Measurements from ENCODE around the gene CHPT1.
"Not testable (repeated sequence)": the region's sequence is repeated elsewhere in the genome, so short reads cannot be mapped to it uniquely, and the experiment has no call there.

Gene CHPT1

DNA sequence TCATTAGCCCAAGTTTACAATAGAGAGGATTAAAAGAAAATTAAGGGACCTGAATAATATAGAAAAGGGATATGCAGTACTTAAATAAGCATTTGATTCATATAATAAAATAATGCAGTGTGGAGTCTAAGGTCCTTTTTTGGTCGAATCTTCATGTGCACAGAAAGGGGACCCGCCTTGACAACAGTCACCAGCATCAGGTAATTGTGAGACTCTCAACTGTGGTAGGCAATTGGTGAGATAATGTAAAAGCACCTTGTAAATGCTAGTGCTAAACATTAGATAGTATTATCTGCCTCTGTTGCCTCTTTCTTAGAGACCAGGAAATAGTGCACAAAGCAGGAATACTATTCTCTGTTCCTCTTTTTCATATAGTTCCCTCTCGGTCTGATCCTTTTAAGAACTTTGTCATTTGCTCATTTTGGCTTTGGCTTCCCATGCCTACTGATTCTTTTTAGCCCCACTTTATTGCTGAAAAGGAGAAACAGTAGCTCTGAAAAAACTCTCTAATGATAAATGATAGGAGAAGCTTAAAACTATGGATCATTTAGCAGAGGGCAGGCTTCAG lies 17.5 kb downstream of the CHPT1 start:
- peak; percentile 75 for FAIRE-seq
- DNase-seq (ENCODE audit: insufficient read length, low spot score), result no peak

DNA sequence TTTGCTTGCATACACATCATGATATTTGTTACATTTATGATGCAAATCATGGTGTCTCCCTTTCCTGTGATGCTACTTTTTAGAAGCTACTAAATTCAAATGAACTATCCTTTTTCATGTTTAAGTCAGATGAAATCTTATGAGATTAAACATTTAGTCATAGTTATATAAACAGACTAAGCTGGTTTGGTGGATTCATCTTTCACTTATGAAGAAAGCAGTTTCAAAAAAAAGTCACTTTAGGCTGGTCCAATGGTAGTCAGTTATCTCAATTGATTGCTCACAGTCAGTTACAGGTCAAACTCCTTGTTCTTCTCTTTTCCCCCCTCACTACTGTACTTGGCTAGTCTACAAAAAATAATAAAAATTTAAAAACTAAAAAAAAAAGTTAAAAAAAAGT lies 22.1 kb downstream of the CHPT1 start:
- DNase-seq (ENCODE audit: insufficient read length, low spot score) (no peak), FAIRE-seq (peak; percentile 8)

DNA sequence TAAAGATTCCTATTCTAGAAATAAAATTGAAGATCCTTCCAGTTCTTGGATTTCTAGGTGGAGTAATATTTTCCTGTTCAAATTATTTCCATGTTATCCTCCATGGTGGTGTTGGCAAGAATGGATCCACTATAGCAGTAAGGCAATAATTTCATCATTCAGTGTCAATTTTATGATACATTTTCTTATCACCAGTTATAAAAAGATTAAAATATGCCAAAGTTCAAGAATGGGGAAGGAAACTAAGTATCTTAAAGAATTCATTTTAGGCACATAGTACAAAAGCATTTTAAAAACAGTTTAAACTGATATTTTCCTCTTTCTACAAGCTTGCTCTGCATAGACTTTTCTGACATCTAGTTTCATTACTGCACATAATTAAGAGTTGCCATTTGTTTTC lies 22.7 kb downstream of the CHPT1 start:
- FAIRE-seq (peak; percentile 42), DNase-seq (ENCODE audit: insufficient read length, low spot score) (no peak)

DNA sequence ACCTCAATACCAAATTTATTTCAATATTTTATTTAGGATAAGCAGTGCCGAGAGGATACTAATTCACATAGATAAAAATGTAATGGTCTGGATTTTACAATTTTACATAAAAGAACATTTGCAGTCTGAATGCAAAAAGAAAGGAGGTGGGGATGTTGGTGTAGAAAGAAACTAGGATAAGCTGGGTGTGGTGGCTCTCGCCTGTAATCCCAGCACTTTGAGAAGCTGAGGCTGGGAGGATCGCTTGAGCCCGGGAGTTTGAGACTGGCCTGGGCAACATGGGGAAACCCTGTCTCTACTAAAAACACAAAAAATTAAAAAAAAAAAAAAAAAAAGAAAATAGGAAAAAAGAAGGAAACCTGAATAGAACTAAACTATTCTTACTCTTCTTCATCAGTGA lies 25.0 kb downstream of the CHPT1 start:
- DNase-seq (ENCODE audit: insufficient read length, low spot score) (no peak), FAIRE-seq (no peak)

DNA sequence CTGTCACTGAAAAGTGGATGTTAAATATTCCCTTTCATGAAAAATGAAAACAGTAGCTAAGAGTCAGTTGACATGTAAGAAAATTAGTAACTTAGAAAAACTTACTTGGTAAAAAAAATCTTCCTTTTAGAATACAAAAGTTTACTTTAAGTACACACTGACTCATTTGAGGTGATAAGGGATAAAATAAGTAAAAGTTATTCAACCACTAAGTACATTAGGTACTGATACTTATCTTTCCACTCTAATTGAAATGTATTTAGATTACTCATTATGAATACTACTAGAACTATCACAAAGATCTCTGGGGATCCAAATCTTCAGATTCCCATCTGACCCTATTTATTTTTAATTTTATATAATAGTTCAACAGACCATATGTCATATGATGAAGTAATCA lies 29.7 kb downstream of the CHPT1 start:
- FAIRE-seq (no peak), DNase-seq (ENCODE audit: insufficient read length, low spot score) (no peak)

DNA sequence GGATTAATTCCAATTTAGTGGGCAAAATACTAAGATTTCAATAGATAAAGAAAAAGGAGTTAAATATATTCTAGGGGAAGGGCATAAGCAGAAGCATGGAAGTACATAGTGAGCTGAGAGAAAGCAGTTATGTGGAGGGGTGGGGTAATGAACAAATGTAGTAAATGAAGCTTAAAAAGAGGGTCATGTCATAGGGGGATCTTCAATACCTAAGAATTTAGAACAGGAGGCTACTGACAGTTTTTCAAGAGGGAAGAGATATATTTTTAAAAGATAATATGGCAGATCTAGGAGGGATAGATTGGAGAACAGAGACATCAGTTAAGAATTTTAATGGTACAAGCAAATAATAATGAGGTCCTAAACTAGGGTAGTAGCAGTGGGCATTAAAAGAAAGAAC lies 32.4 kb downstream of the CHPT1 start:
- no peak for FAIRE-seq
- DNase-seq (ENCODE audit: insufficient read length, low spot score), result no peak

DNA sequence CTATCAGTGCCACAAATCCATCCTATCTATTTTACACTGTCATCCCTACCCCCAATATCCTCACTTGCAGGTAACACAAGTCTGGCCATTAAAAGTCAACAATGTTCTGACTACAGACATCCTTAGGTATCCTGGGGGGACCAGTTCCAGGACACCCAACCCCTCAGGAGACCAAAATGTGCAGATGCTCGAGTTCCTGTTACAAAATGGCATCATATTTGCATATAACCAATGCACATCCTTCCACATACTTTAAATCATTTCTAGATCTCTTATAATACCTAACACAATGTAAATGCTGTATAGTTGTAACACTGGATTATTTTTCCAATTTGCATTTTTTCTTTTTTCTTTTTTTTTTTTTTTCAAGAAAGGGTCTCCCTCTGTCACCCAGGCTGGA lies 34.9 kb downstream of the CHPT1 start:
- DNase-seq (ENCODE audit: insufficient read length, low spot score), result no peak
- peak; percentile 14 for FAIRE-seq

DNA sequence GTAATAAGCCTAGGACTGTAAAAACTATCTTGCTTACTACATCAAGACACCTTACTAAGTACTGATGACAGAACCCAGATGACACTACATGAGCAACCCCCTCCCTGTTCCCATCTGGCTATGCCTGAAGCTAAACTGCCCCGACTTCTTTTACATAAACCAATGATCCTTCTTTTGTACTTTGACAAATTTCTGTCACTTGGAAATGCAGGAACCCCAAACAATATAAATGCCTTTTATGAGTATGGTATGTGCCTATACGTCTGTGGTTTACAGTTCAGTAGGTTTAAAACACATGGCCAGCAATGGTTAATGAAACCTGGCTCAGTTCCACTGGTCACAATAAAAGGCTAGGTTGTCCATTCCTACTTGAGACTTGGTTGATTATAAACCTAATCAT lies 35.7 kb downstream of the CHPT1 start:
- DNase-seq (ENCODE audit: insufficient read length, low spot score), result no peak
- FAIRE-seq, result peak; percentile 4

DNA sequence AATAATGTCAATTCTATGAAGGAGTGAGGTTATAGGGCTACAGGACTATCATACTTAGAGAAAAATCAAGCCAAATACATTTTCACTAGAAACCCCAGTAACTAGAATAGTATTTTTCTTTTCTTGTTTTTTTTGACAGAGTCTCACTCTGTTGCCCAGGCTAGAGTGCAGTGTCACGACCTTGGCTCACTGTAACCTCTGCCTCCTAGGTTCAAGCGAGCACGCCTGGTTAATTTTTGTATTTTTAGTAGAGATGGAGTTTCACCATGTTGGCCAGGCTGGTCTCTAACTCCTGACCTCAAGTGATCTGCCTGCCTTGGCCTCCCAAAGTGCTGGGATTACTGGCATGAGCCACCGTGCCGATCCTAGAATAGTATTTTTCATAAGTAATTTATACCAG lies 37.0 kb downstream of the CHPT1 start:
- FAIRE-seq; DNase-seq (ENCODE audit: insufficient read length, low spot score): not testable (repeated sequence)

DNA sequence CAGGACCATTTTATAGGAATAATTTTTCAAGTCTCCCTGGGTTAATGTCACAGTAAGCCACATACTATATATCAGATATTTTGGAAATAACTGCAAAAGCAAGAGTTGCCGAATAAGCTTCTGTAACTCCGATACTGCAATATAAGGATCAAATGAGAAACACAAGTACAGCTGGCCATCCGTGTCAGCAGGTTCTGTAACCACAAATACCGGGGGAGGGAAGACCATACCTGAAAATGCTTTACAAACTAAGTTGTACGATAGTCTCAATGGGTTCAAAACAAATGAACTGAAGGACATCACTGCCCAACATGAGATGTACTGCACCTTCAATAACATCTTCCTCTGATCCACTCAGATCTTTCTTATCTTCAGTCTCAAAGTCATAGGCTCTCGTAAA lies 40.0 kb downstream of the CHPT1 start:
- FAIRE-seq, result no peak
- no peak for DNase-seq (ENCODE audit: insufficient read length, low spot score)

DNA sequence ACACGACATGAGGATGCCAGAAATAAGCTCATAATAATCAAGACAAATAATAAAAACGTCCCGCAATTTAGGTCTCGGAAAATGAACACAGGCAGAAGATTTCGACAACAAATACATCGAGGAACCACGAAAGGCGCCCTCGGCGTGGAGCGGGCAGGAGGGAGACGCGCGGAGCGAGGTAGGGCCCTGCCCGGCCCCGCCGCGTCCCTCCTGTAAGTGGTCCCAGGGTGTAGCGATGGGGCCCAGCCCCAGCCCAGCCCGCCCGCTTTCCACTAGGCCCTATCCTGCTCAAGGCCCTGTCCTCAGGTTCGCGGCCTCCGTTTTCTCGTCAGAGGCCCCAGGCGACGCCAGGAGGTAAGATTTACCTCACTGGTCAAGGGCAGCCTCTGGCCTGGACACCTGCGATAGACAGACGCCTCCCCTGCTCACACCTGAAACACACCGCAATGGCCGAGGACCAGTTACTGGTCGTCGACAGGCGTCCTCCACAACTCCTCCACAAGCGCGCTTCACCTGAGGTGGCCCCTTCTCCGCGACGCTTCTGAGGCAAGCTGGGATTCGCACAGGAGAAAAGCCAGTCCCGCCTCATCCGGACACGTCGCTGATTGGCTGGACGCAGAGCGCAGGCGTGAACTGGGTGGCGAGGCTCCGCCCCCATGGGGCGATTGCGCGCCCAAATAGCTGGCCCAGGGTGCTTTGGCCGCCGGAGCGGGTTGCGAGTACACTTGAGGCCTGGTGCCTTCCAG lies 41.7 kb downstream of the CHPT1 start, which contains the start of gene SYCP3:
Gene SYCP3, minus strand, starts transcription at position 543 of the 746 bp plus-strand sequence. CDS start 1,527 bp downstream, outside the sequence.
- FAIRE-seq, result no peak
- no peak for DNase-seq (ENCODE audit: insufficient read length, low spot score)

DNA sequence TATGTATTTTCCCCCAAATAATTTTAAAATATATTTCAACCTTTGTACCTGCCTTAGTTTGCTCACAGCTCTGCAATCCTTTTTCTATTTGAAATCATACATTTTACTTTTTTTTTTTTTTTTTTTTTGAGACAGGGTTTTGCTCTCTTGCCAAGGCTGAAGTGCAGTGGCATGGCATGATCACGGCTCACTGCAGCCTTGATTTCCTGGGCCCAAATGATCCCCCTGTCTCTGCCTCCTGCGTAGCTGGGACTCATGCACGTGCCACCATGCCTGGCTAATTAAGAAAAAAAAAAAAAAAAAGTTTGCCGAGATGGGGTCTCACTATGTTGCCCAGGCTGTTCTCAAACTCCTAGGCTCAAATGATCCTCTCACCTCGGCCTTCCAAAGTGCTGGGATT lies 43.1 kb downstream of the CHPT1 start:
- DNase-seq (ENCODE audit: insufficient read length, low spot score) (no peak), FAIRE-seq (no peak)

DNA sequence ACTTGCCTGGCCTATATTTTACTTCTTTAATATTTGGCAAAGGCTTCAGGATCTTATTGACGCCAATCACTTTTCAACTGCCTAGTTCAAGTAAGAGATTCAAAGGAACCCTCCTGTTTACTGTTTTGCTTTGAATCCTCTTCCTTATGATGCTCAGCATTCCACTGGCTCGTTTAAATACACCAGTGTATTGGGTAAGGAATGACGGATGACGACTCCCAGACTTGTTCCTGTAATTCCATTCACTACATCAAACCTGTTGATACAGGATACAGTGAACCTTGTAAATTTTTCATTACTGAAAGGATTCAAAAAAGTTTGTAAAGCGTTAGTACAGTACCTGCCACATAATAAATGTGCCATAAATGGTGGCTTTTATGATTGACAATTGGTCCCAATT lies 43.5 kb downstream of the CHPT1 start:
- DNase-seq (ENCODE audit: insufficient read length, low spot score) (no peak), FAIRE-seq (no peak)

DNA sequence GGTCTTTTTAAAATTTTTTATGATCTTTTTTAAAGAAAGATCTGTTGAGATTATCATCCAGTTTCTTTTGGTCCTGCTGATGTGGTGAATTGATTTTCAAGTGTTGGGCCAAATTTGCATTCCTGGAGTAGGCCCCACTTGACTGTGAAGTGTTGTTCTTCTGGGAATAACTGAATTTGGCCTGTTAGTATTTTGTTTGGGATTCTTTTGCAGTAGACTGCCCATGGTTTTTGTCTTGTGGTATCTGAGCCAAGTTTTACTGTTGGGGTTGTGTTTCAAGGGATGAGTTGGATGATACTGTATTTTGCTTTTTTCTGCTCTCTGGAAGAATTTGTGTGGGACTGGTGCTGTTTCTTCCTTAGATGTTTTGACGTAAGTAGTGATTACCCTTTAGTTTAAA lies 45.8 kb downstream of the CHPT1 start:
- peak; percentile 8 for FAIRE-seq
- DNase-seq (ENCODE audit: insufficient read length, low spot score), result no peak

DNA sequence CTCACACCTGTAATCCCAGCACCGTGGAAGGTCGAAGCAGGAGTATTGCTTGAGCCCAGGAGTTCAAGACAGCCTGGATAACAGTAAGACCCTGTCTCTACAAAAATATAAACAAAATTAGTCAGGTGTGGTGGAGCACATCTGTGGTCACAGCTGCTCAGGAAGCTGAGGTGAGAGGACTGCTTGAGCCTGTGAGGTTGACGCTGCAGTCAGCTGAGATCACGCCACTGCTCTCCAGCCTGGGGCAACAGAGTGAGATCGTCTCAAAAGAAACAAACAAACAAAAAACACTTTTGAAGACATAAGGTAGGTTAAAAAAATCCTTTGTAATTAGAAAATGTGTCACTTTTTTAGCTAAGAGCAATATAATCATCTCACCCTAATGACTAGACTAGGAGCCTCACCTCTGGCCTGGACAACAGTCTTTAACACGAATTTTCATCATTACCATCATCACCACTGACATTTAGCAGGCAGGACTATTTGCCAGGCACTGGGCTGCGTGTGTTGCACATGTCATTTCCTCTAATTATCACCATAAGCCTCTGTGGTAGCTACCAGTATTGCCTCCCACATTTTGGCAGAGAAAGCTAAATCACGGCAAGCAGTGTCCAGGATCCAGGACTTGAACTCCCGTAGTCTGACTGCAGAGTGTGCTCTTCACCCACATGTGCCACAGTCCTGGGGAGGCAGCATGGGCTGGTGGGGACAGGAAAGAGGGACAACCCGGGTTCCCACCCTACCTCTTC lies 46.5 kb downstream of the CHPT1 start:
- FAIRE-seq, result peak; percentile 94
- peak; percentile 7 for DNase-seq (ENCODE audit: insufficient read length, low spot score)

DNA sequence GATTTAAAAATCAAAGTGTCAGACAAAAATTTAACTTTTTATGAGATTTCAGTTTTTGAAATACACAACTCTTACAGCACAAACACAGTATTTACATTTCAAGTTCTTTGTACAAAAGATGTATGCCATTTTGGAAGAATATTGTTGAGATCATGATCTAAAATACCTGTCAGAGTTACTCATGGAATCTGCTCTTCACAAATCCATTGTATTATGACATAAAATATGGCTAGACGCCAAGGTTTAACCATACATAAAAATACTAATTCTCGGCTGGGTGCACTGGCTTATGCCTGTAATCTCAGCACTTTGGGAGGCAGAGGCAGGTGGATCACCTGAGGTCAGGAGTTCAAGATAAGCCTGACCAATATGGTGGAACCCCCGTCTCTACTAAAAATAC lies 48.0 kb downstream of the CHPT1 start:
- FAIRE-seq, result no peak

DNA sequence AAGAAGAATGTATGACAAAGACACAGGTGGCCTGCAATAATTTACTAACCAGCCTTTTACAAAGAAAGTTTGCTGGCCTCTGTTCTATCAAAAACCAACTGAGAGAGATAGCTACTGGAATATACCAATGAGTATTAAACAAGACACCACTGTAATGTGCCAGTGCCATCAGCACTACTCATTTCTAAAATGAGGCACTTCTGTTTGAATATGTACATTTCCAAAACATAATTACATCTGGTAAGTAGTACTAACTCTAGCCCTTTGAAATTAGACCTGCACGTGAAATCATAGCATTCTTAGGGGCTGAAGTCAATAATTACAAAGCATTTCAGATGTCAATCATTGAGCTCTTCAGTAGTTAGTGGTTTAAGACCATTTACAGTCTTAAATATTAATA lies 48.8 kb downstream of the CHPT1 start:
- DNase-seq (ENCODE audit: insufficient read length, low spot score), result no peak
- no peak for FAIRE-seq

More for the DNA sequence above, 48.0 kb downstream of the CHPT1 start:
- no peak for DNase-seq (ENCODE audit: insufficient read length, low spot score)

DNA sequence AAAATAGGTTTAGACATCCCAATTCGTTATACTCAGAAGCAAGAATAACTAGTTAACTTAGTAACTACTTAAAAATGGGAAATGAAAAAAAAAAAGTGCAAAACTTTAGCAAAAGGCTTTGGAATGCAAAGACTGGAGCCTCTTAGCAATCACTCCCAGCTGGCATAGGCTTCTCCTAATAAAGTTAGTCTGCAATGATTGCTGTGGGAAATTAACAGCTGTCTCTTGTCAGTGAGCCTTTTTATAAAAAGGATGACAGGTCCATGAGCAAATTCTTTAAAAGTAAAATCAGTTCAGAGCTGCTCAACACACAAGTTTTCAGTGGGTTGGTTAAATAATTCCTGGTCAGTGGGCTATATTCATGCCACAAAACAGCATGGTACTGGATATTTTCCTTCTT lies 49.2 kb downstream of the CHPT1 start:
- no peak for FAIRE-seq
- DNase-seq (ENCODE audit: insufficient read length, low spot score), result no peak

DNA sequence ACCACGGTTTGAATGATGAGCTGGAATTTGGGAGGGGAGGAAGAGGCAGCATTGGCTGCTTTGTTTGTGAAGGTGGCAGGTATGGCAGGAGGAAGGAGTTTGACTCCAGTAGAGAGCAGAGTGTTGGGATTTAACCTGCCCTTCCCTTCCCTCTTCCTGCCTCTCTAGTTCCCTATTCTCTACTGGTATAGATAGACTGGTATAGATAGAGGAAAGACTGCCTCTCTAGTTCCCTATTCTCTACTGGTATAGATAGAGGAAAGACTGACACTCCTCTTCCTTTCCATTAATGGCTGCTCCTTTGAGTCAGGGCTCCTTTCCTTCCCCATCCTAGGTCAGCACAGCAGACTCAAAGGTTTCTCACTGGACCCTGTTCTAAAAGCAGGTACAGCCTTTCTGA lies 50.3 kb downstream of the CHPT1 start:
- FAIRE-seq (no peak), DNase-seq (ENCODE audit: insufficient read length, low spot score) (no peak)

DNA sequence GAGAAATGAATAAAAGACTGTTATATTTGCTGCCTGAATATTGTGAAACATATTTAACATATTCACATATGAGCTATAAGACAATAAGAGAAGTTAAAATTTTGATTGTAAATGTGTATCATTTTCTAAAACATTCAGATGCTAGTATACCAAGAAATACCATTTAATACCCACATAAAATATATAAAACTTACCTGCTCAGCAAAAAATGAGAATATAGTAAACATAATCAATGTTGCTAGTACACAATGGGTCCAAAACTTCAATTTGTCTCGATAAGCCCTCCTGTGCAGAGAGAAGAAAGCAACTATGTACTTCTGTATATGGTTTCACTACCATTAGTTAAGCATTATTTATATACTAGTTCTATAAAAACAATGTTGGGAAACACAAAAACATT lies 51.5 kb downstream of the CHPT1 start:
- no peak for DNase-seq (ENCODE audit: insufficient read length, low spot score)
- no peak for FAIRE-seq

DNA sequence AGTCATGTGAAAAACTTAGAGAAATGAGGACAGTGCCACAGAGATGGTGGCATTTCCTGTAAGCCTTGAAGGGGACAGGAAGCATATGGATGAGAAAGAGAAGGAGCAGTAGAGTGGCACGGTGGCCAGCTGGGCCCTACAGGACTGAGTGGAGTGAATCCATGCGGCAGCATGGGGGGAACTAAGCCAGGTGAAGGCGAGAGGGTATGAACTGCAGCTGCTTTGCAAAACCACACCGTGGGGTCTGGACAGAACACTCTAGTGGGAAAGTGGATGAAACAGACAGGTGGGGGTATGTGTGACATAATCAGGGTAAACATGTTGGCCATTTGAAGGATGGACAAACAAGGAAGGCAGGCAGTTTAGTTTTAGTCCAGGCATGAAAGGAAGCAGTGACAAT lies 52.2 kb downstream of the CHPT1 start:
- FAIRE-seq, result no peak

DNA sequence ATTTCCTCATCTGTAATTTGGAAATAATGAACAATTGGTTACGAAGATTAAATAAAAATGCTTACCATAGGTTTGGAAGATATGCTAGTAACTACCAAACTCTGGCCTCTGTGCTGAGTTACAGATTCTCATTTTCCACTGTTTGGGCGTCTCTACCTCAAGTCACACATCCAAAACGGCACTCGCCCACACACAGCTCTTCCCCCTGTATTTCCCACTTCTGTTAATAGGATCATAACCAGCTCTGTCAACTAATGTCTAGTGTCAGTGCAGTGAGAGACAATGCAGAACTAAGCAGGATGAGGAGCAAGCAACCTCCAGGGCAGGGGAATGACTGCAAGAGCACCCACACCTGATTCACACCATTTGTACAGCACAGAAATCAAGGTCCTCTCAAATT lies 52.7 kb downstream of the CHPT1 start:
- FAIRE-seq, result no peak
- no peak for DNase-seq (ENCODE audit: insufficient read length, low spot score)

More for the DNA sequence above, 52.2 kb downstream of the CHPT1 start:
- no peak for DNase-seq (ENCODE audit: insufficient read length, low spot score)

Data from GM19239 (cell line).